Measurements from ENCODE around the gene GNAL.
"Not testable (repeated sequence)": the region's sequence is repeated elsewhere in the genome, so short reads cannot be mapped to it uniquely, and the experiment has no call there.

The GNAL gene

GRCh38 chr18:11673560-11673959 lies 15.5 kb upstream of the GNAL start:
- no peak for DNase-seq (ENCODE audit: extremely low read depth, low read depth)
- TF ChIP-seq CTCF (IDR thresholded peaks at IDR 0.05; ENCODE audit: low read depth, low read length, missing control alignments), result no peak
- no peak overlapping the region for H3K4me3 ChIP-seq (replicated peaks; ENCODE audit: low read depth, low read length)

- TF ChIP-seq CTCF (IDR thresholded peaks at IDR 0.05; ENCODE audit: low read depth, low read length, missing control alignments), result no peak
- H3K4me3 ChIP-seq (replicated peaks; ENCODE audit: low read depth, low read length), result no peak overlapping the region
- no peak for DNase-seq (ENCODE audit: extremely low read depth, low read depth)
Measured at GRCh38 chr18:11674119-11674518, 14.9 kb upstream of the GNAL start.

- no peak for DNase-seq (ENCODE audit: extremely low read depth, low read depth)
- no peak for TF ChIP-seq CTCF (IDR thresholded peaks at IDR 0.05; ENCODE audit: low read depth, low read length, missing control alignments)
- H3K4me3 ChIP-seq (replicated peaks; ENCODE audit: low read depth, low read length), result no peak overlapping the region
Measured at GRCh38 chr18:11676386-11676785, 12.7 kb upstream of the GNAL start.

GRCh38 chr18:11676867-11677266 lies 12.2 kb upstream of the GNAL start:
- no peak for DNase-seq (ENCODE audit: extremely low read depth, low read depth)
- no peak overlapping the region for H3K4me3 ChIP-seq (replicated peaks; ENCODE audit: low read depth, low read length)
- TF ChIP-seq CTCF (IDR thresholded peaks at IDR 0.05; ENCODE audit: low read depth, low read length, missing control alignments), result no peak

GRCh38 chr18:11678211-11678610 lies 10.9 kb upstream of the GNAL start:
- no peak for TF ChIP-seq CTCF (IDR thresholded peaks at IDR 0.05; ENCODE audit: low read depth, low read length, missing control alignments)
- no peak for DNase-seq (ENCODE audit: extremely low read depth, low read depth)

GRCh38 chr18:11689669-11690565 lies 853 bp downstream of the GNAL start:
- peak overlapping the region; percentile 21 for H3K4me3 ChIP-seq (replicated peaks; ENCODE audit: low read depth, low read length)
- TF ChIP-seq CTCF (IDR thresholded peaks at IDR 0.05; ENCODE audit: low read depth, low read length, missing control alignments), result no peak
- peak; percentile 11 for DNase-seq (ENCODE audit: extremely low read depth, low read depth)

More at GRCh38 chr18:11678211-11678610, 10.9 kb upstream of the GNAL start:
- no peak overlapping the region for H3K4me3 ChIP-seq (replicated peaks; ENCODE audit: low read depth, low read length)

- DNase-seq (ENCODE audit: extremely low read depth, low read depth); H3K4me3 ChIP-seq (replicated peaks; ENCODE audit: low read depth, low read length): not testable (repeated sequence)
Measured at GRCh38 chr18:11690660-11691059, 1.6 kb downstream of the GNAL start.
